ENCODE measurements around the gene PFDN4.
"Not testable (repeated sequence)": the region's sequence is repeated elsewhere in the genome, so short reads cannot be mapped to it uniquely, and the experiment has no call there.

- not testable (repeated sequence) for TF ChIP-seq CTCF (IDR thresholded peaks at IDR 0.05); EZH2 (IDR thresholded peaks at IDR 0.05; ENCODE audit: borderline replicate concordance, insufficient read depth, low read depth, low read length, poor library complexity, severe bottlenecking)
Observed at GRCh38 chr20:54265791-54266190, 57.9 kb downstream of the PFDN4 start.
